Measurements from ENCODE around the gene VAX1. TPM values are rescaled to one million over a fixed set of nuclear protein-coding genes. Genes with fewer than 3 reads are reported as not detected.

VAX1 gene
- total RNA-seq, 6 experiments from 2014 or later: not detected

DNA sequence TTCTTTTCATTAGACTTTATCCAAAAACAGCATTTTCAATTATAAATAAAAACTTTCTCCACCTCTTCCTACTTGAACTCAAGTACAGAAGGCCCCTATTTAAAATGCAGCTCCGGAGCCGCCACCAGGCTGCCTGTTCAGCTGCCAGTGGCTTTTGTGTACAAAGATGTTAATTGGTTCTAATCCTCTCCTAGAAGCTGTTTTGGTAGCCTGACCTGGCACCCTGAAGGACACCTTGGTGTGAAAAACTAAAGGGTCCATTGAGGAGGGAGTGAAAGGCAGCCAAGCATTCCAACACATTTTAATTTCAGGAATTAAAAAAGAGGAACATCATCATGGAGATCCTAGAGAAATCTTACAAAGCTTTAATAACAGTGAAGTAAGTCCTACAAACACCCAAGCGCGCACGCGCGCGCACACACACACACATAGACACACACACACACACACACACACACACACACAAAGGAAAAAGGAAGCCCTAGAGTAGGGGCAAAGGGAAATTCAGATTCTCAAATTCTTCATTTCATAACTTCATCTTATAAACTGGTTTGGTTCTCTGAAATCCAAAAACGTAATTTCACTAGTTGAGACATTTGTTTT lies 41.4 kb downstream of the VAX1 start:
- no peak overlapping the region for H3K27ac Mint-ChIP-seq
- TF ChIP-seq, protein P1, sequence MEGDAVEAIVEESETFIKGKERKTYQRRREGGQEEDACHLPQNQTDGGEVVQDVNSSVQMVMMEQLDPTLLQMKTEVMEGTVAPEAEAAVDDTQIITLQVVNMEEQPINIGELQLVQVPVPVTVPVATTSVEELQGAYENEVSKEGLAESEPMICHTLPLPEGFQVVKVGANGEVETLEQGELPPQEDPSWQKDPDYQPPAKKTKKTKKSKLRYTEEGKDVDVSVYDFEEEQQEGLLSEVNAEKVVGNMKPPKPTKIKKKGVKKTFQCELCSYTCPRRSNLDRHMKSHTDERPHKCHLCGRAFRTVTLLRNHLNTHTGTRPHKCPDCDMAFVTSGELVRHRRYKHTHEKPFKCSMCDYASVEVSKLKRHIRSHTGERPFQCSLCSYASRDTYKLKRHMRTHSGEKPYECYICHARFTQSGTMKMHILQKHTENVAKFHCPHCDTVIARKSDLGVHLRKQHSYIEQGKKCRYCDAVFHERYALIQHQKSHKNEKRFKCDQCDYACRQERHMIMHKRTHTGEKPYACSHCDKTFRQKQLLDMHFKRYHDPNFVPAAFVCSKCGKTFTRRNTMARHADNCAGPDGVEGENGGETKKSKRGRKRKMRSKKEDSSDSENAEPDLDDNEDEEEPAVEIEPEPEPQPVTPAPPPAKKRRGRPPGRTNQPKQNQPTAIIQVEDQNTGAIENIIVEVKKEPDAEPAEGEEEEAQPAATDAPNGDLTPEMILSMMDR (IDR thresholded peaks at IDR 0.05): no peak
- no peak for DNase-seq
- no peaks in the 10 kb centered on the region for H3K36me3 Mint-ChIP-seq (ENCODE audit: low read depth)
- no peaks in the 10 kb centered on the region; the same call in 1 of the 2 replicates for H3K27me3 Mint-ChIP-seq (ENCODE audit: insufficient read depth)
- no peaks in the 10 kb centered on the region for H3K4me1 Mint-ChIP-seq (ENCODE audit: low read depth)
- H3K4me3 Mint-ChIP-seq: no peak overlapping the region
- no peaks in the 10 kb centered on the region for H3K9me3 Mint-ChIP-seq

DNA sequence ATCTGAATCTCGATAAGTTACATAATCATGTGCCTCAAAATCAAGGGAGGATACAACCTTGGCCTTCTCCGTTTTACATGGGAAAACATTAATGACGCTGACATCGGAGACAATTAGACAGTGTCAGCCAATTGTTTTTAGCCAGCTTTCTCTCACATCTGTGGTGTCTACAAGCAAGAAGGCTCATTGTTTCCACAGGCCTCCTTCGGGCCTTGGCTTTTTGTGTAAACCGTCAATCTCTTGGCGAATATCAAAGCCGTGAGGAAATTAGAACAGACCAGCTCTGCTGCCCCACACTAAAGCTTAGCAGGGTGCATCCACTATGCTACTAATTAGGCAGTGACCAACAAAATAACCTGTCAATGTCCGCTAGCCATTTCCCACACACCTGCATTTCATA lies 43.2 kb downstream of the VAX1 start:
- Mint-ChIP-seq H3K9me3 (no peaks in the 10 kb centered on the region), H3K27ac (no peak overlapping the region), H3K36me3 (ENCODE audit: low read depth) (no peaks in the 10 kb centered on the region), H3K4me1 (ENCODE audit: low read depth) (no peaks in the 10 kb centered on the region), H3K4me3 (no peak overlapping the region), H3K27me3 (ENCODE audit: insufficient read depth) (no peaks in the 10 kb centered on the region; the same call in 1 of the 2 replicates)
- DNase-seq: no peak
- TF ChIP-seq, protein P1 (IDR thresholded peaks at IDR 0.05): no peak

DNA sequence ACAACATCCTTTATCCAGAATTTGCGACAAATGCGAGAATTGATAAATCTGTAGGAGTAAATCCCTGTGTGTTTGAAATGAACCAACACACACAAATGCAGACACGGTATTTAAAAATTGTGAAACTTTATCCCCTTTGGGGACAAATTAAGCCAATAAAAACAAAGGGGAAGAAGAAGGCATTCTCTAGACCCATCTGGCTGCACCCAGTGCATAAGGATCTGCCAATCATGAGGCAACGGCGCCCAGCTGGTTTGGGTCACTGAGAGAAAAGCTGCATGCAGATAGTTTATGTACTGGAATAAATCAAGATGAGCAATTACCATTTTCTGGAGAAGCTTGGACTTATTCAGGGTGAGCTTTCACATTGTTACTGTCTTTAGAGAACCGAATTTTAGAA lies 45.7 kb downstream of the VAX1 start:
- no peak for DNase-seq
- TF ChIP-seq, protein P1 (IDR thresholded peaks at IDR 0.05): no peak
- Mint-ChIP-seq H3K4me3 (no peak overlapping the region), H3K27me3 (ENCODE audit: insufficient read depth) (no peaks in the 10 kb centered on the region; the same call in 1 of the 2 replicates), H3K4me1 (ENCODE audit: low read depth) (no peaks in the 10 kb centered on the region), H3K9me3 (no peaks in the 10 kb centered on the region), H3K36me3 (ENCODE audit: low read depth) (no peaks in the 10 kb centered on the region), H3K27ac (no peak overlapping the region)

DNA sequence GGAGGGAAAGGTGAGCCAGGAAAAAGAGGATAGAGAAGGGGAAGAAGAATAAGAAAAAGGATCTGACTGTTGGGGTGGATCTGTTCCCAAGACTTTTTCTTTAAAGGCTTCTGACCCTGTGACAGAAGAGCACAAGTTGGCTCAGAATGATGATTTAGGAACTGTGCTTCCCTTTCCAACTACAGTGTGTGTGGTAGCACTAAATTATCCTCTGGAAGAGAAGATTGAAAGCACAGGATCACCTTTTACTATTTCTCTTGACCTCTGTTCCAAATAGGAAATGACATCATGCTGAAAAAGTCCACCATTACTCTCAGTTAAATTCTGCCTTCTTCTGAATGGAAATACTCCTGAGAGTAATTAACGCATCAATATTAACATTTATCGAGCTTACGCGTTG lies 47.2 kb downstream of the VAX1 start:
- Mint-ChIP-seq H3K36me3 (ENCODE audit: low read depth) (no peaks in the 10 kb centered on the region), H3K9me3 (no peaks in the 10 kb centered on the region), H3K27me3 (ENCODE audit: insufficient read depth) (no peaks in the 10 kb centered on the region; the same call in 1 of the 2 replicates), H3K4me1 (ENCODE audit: low read depth) (no peaks in the 10 kb centered on the region), H3K4me3 (no peak overlapping the region), H3K27ac (no peak overlapping the region)
- no peak for DNase-seq
- TF ChIP-seq, protein P1 (IDR thresholded peaks at IDR 0.05): no peak

DNA sequence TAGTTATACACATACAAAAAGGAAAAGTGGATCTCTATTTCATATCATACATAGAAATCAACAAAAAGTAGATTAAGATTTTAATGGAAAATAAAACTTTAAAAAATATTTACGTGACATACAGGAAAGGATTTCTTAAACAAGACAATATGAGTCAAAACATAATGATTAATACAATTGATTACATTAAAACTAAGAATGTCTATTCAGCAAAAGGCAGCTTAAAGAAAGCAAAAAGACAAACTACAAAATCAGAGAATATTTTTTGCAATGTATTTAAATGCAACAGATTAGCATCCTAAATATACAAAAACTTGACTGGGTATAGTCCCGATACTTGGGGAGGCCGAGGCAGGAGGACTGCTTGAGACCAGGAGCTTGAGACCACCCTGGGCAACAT lies 50.5 kb downstream of the VAX1 start:
- Mint-ChIP-seq H3K4me1 (ENCODE audit: low read depth) (no peaks in the 10 kb centered on the region), H3K27ac (no peak overlapping the region), H3K4me3 (no peak overlapping the region), H3K36me3 (ENCODE audit: low read depth) (no peaks in the 10 kb centered on the region), H3K9me3 (peaks cover 8% of the 10 kb centered on the region; the same call in 1 of the 2 replicates), H3K27me3 (ENCODE audit: insufficient read depth) (no peaks in the 10 kb centered on the region; the same call in 1 of the 2 replicates)
- no peak for DNase-seq
- TF ChIP-seq, protein P1 (IDR thresholded peaks at IDR 0.05): no peak

Measured in HFFc6 (cell line).